ENCODE results near the gene NTRK3.

DNA sequence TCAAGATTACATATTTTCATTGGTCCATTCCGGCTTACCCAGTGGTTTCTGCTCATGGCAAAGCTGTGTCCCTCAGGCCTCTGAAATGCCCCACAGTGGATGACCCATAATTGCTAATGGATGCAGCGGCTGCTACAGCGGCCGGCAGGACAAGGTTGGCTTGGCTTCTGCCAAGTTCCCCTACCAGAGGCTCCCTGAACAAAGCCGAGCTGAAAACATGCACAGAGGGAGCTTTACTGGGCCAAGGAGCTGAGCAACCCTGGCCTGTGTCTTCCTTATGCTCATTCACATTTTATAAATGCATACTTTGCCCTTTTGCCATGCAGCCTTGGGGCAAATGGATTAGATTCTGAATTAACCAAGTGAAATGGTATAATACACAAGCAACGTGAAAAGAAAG, 150.5 kb downstream of the NTRK3 start:
- no peak for TF ChIP-seq CTCF (IDR thresholded peaks at IDR 0.05)
- TF ChIP-seq POLR2A (IDR thresholded peaks at IDR 0.05) = no peak

Data from thyroid gland (tissue), 4 donors.